AG04450 (cell line): ENCODE results near the gene PIGH. TPM values are rescaled to one million over a fixed set of nuclear protein-coding genes. Genes with fewer than 3 reads are reported as not detected.

Source experiments
- CTCF ChIA-PET: fragments of 300-600, 350-600 bp; formaldehyde crosslinking; extraction: SDS; loops from one replicate; lab custom pipeline; 2022; ENCODE audit warnings: antibody characterized with exemption, inconsistent platforms; lab: Charles Lee
- POLR2A ChIA-PET: fragments of 350-600 bp; formaldehyde crosslinking; extraction: SDS; loops from one replicate; lab custom pipeline; 2021; ENCODE audit warnings: antibody characterized with exemption, inconsistent platforms; lab: Yijun Ruan, JAX
- DNase-seq: peaks from one replicate; pipeline ENCODE4 v3.0.0-alpha.2; 2011; ENCODE audit warnings: low read depth, low spot score
- H3K27ac ChIP-seq: one replicate; pipeline ENCODE4 v1.5.1; 2012; ENCODE audit warnings: low read depth, low read length, control low read depth
- H3K27me3 ChIP-seq: one replicate; pipeline ENCODE4 v1.6.0; 2012; ENCODE audit warnings: low read length; ENCODE audit not compliant: control insufficient read depth, insufficient read depth
- H3K4me3 ChIP-seq: 2 replicates; pipeline ENCODE4 v1.5.1; 2011; ENCODE audit warnings: mild to moderate bottlenecking, low read depth, low read length, control low read depth
- H3K9me3 ChIP-seq: 2 replicates; pipeline ENCODE4 v1.5.1; 2012; ENCODE audit warnings: low read length; ENCODE audit not compliant: control insufficient read depth, insufficient read depth
- CTCF ChIP-seq: IDR thresholded peaks from 2 replicates; pipeline ENCODE4 v1.5.1; 2011; ENCODE audit warnings: low read depth, low read length, control low read depth, inconsistent platforms
- polyA plus RNA-seq: library from polyadenylated mRNA; depleted of rRNA; stranded (reverse); fragments of >200 nt; gene quantifications from 2 replicates; pipeline ENCODE4 v1.2.3, GENCODE V29; 2011

PIGH gene
- polyA plus RNA-seq, 1 experiment: 17.6 TPM

DNA sequence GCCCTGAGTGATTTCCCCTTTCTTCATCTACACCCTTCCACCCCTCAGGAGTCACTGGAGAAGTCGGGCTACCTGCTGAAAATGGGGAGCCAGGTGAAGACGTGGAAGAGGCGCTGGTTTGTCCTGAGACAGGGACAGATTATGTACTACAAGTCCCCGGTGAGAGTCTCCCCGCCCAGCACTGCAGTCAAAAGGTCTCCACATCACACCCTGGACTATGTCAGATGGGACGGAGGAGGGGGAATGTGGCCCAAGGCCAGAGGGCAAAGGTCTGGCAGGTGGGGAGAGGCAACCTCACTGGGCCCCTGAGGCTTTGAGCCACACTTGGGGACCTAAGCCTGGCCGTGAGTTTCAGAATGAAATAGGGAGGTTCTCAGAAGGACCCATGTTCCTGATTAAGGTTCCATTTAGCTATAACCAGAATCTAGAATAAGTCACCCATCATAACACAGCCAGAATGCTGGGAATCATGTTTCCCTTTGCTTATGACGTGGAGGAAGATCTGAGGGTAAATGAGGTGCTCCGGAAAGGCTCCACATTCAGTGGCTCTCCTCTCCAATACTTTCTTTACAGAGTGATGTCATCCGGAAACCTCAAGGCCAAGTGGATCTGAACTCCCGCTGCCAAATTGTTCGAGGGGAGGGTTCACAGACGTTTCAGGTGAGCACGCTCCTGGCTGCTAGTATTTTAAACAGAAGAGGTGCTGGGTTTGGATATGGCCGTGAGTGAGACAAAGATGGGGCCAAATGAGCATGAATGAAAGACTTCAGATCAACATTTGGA is 26.6 kb downstream of the PIGH start:
- POLR2A ChIA-PET: no interaction called here
- TF ChIP-seq CTCF: no peak
- H3K4me3 ChIP-seq: no peak overlapping the region
- no peak for DNase-seq
- H3K27ac ChIP-seq: no peak overlapping the region
- CTCF ChIA-PET: interaction anchor here (3.1 to 5.2 kb wide), 4 partner anchors 12 to 147 kb away, joined by 12 to 114 read pairs (median 32); partner anchors contain the start of gene PLEKHH1
- H3K9me3 ChIP-seq: no peaks in the 10 kb centered on the region
- H3K27me3 ChIP-seq: peaks cover 13% of the 10 kb centered on the region

DNA sequence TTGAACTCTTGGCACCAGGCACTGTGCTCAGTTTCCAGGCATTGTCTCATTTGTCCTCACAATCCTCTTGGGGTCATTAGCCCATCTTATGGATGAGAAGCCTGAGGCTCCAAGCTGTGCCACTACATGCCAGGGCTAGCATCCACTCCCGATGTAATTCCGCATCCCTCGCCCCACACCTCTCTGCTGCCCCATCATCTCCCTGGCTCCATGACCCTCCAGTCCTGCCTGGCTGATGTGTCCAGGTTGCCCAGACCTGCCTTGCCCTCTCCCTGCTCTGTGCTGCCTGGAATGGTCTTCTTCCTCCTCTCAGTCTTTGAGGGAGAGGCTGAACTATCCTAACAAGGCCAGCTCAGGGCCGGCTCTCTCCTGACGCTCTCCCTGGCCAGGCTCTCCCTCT is 27.5 kb downstream of the PIGH start:
- no peak for DNase-seq
- Histone ChIP-seq H3K9me3 (no peaks in the 10 kb centered on the region), H3K27ac (no peak overlapping the region), H3K4me3 (no peak overlapping the region), H3K27me3 (peaks cover 16% of the 10 kb centered on the region)
- POLR2A ChIA-PET: no interaction called here
- CTCF ChIA-PET: interaction anchor here (1.1 to 5.2 kb wide), 13 partner anchors 9 to 1213 kb away, joined by 3 to 114 read pairs (median 22); partner anchors contain the start of gene PLEKHH1
- TF ChIP-seq CTCF: no peak

DNA sequence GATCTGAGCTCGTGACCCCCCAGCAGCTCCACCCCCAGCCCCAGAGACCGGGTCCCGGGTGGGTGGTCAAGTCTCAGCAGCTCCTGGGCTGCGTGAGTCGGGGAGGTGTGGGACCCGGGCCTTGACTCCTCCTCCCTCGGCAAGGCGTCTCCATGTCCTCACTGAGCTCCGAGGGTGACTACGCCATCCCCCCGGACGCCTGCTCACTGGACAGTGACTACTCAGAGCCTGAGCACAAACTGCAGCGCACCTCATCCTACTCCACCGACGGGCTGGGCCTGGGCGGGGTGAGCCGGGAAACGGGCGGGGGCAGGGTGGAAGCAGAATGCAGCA is 28.1 kb downstream of the PIGH start:
- peaks cover 22% of the 10 kb centered on the region for H3K27me3 ChIP-seq
- no peaks in the 10 kb centered on the region for H3K9me3 ChIP-seq
- DNase-seq: no peak
- ChIA-PET POLR2A (interaction anchor here (0.6 kb wide), 1 partner anchor 62 kb away, joined by 4 read pairs; no protein-coding TSS in a partner anchor), CTCF (interaction anchor here (0.6 to 5.2 kb wide), 27 partner anchors 8 to 1212 kb away, joined by 3 to 114 read pairs (median 5); partner anchors contain the start of gene PLEKHH1)
- H3K27ac ChIP-seq: no peak overlapping the region
- TF ChIP-seq CTCF: no peak
- H3K4me3 ChIP-seq: no peak overlapping the region

DNA sequence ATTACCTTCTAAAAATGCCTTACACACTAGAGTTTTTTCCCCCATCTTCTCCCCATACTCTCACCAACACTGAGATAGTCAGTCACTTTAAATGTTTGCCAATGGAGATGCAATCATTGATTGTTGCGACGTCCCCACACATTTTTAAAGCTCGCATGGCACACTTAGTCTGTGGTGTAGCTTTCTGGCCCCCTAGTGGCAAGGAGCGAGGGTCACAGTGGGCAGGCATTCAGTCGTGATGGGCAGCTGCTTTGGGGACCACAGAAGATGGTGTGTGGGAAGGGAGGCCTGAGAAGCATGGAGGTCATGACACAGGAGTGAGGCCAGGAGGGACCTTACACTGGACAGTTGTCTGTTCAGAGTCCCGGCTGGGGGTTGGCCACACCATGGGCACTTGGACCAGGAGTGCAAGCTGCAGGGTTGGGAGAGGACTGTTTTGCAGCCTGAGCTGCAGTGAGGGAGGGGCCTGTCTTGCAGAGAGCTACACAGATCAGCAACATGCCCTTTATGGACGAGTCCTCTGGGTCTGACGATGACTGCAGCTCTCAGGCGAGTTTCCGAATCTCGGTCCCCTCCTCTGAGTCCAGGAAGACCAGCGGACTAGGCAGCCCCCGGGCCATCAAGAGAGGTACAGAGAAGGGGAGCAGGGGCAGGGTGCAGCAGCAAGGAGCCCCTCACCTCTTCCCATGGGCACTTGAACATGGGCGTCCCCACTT is 28.6 kb downstream of the PIGH start:
- ChIA-PET CTCF (interaction anchor here (0.6 to 5.2 kb wide), 40 partner anchors 8 to 1212 kb away, joined by 3 to 114 read pairs (median 4); partner anchors contain the start of genes PIGH and PLEKHH1), POLR2A (interaction anchor here (0.6 kb wide), 1 partner anchor 63 kb away, joined by 4 read pairs; no protein-coding TSS in a partner anchor)
- no peaks in the 10 kb centered on the region for H3K9me3 ChIP-seq
- DNase-seq: no peak
- H3K27me3 ChIP-seq: peaks cover 24% of the 10 kb centered on the region
- H3K27ac ChIP-seq: no peak overlapping the region
- H3K4me3 ChIP-seq: no peak overlapping the region
- peak; percentile 94 for TF ChIP-seq CTCF
